Renal cortical epithelial cell (primary cell): ENCODE data around the gene ANKRD33. TPM values are rescaled to one million over a fixed set of nuclear protein-coding genes. Genes with fewer than 3 reads are reported as not detected.

ENCODE experiments used
- DNase-seq: peaks from one replicate; pipeline ENCODE4 v3.0.0-alpha.2; 2011; ENCODE audit warnings: low read depth
- total RNA-seq: library from RNA; depleted of rRNA; stranded (reverse); fragments of >200 nt; gene quantifications from 2 replicates; pipeline ENCODE4 v1.2.3, GENCODE V29; 2014

ANKRD33 gene
- total RNA-seq, 1 donor from 2014 or later = not detected

DNA sequence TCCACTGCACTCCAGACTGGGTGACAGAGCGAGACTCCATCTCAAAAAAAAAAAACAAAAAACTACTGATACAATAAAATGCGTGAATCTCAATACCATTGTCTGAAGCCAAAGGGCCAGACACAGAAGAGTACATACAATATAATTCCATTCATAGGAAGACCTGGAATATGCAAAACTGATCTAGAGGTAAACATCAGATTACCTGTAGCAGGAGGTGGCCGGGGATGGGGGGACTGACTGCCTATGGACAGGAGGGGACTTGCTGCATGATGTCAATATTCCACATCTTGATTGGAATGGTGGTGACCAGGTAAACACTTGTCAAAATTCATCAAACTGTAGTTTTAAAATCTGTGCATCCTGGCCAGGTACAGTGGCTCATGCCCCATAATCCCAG, 26.9 kb upstream of the ANKRD33 start:
- no peak for DNase-seq

DNA sequence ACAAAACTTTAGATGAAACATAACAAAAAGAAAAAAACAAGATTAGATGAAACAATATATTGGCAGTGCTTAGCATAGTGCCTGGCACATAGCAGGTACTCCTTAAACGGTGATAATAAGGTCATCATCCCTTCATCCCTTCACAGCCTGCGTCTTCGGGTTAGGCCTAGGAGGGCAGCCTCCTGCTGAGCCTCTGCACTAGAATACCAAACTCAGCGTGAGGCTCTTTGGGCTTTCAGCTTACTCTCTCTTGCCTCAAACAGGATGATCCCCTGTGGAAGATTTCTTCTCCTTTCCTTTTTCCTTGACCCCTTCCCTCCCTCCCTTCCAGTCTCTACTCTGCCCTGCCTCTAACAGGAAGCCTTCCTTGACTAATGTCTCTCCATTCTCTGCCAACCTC, 25.0 kb upstream of the ANKRD33 start:
- no peak for DNase-seq

DNA sequence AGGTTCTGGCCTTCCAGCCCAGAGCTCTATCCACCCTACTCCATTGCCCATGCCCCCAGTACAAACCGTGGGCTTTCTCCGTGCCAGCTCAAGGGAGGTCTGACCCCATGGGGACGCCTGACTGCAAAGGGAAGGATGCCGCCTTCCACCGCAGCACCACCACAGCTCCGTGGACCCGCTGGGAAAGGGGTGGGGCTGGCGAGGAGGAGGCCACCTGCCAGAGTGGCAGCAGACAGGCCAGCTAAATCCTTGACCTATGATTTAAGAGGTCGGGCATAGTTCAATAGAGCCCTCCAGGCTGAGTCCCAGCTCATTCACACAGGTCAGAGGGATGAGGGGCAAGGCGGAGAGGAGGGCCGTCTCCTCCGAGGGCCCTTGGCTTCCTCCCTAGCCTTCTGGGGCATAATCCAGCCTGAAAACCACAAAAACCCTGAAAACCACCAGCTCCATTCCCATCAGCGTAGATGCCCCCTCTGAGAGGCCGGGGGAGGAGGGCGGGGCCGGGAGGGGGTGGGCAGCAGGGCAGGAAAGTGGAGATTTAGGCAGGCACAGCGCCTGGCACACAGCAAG, 24.5 kb upstream of the ANKRD33 start:
- peak; percentile 58 for DNase-seq

DNA sequence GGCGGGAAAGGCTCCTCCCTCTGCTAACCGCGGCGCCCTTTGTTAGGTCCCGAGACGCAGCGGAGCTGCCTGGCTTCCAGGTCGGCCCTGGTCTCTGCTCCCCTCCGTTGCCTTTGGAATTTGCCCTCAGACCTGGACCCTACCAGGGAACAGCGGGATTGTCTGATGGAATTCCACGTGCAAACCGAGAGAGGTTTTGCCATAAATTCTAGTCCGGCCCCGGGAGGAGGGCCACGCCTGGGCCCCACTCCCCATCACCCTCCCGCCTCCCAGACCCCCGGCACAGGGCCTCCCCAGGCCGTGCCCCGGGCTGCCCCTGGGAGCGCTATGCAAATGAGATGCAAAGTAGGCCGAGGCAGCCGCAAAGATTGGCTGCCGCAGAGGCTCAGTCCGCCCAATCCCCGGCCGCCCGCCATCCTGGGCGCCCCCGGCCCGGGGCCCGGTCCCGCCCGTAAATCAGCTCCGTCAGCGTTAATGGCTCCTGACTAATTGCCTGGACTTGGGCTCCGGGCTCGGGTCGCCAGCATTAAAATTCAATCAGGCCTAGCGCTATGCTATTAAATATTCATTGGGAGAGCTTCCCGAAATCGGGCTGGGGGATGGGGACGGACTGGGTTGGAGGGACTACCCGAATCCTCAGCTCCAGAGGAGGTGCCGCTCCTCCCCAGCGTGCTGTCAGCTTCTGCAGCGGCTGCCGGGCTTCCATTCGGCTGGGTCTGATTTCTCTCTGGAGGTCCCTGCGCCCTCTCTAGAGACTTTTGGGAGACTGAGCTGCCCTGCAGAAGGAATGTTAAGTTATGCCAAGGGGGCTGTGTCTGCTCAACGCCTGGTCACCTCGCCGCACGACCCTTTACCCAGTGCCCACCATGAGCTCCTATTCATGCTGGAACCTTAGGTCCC, 23.7 kb upstream of the ANKRD33 start:
- peak; percentile 85 for DNase-seq

DNA sequence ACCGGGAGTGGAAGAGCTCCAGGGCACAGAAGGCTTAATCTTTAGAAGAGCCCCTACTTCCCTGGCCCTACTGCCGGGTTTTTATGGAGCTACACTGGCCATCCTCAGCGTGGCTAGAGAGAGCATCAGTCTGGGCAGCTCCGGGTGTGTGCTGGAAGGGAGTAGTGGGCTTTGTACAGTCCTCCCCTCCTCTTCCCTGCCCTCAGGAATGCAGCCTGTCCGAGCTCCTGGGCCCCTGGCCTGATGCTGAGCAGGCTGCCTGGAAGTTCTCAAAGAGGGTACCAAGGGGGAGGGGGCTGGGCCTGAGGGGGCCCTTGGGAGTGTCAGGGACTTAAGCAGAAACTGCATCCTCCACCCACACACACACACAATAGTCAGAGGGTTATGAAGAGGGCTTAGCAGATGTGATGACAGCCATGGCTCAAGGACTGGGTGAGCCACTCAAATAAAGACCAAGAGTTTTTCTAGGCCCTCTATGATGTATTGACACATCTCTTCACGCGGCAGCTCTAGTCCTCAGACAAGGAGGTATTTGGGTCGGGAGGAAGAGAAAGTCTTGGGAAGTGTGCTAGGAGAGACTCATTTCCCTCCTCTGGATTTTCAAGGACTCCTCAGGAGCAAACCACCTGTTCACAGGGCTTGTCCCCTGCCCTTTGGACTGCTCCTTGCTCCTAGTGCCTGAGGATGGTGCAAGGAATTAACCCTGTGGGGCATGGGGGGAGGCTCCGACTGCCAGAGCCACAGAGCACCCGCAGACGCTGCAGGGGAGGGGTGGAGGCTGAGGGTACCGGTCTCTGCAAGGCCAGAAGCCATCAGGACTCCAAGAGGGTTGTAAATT, 22.9 kb upstream of the ANKRD33 start:
- no peak for DNase-seq

DNA sequence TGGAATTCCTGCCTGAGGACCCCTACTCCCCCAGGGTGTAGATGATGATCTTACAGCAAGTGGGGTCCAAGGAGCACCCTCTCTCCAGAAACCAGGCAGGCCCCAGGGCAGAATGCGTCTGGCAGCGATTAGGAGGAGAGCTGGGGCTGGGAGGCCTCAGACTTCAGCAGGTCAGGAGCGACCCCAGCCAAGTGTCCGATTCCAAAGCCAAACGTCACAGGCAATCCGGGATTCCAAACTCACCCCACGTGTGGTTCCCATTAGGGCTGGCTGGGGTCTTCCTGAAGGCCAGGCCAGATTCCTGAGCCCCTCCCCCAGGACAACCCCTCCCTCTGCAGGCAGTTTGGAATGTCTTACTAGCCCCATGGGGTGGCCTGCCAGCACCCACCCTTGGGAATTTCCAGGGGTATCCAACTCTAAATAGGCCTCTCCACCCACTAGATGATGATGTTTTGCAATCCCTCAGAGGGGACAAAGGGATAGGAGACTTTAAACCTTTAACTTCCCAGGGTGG, 22.1 kb upstream of the ANKRD33 start:
- DNase-seq = no peak

DNA sequence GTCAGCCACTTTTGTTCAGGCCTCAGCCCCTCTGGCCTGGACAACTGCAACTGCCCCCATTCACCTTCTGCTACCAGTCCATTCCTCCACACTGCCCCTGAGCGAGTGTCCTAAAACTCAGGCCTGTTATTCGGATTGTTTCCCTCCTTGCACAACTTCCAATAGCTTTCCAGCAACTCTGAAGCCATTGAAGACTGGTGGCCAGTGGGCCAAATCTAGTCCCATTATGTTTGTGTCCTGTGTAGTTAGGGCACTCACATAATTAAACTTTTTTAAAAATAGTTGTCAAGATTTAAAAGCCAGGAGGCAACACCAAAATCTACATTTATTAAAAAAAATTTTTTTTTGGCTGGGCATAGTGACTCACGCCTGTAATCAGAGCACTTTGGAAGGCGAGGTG, 21.6 kb upstream of the ANKRD33 start:
- no peak for DNase-seq

DNA sequence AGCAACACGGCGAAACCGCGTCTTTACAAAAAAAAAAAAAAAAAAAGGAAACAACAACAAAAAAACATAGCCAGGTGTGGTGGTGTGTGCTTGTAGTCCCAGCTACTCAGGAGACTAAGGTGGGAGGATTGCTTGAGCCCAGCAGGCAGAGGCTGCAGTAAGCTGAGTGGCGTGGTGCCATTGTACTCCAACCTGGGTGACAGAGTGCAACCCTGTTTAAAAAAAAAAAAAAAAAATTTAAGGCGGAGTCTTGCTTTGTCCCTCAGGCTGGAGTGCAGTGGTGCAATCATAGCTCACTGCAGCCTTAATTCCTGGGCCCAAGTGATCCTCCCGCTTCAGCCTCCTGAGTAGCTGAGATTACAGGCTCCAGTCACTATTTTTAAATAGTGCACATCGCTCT, 21.1 kb upstream of the ANKRD33 start:
- no peak for DNase-seq

DNA sequence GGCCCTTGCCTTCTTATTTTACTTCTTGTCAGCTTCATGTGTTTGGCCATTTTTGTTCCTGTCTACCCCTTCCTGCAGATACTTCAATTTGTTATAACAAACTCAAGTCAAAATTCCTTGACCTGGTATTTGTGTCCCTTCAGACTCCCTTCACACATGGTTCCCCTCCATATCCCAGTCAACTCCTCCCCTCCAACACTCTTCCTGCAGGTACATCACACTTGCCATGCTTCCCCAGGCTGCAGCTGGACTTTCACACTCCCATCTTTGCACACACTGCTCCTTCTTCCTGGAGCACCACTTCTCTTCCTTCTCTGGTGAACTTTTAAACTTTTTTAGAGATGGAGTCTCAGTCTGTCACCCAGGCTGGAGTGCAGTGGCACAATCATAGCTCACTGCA, 20.5 kb upstream of the ANKRD33 start:
- no peak for DNase-seq

DNA sequence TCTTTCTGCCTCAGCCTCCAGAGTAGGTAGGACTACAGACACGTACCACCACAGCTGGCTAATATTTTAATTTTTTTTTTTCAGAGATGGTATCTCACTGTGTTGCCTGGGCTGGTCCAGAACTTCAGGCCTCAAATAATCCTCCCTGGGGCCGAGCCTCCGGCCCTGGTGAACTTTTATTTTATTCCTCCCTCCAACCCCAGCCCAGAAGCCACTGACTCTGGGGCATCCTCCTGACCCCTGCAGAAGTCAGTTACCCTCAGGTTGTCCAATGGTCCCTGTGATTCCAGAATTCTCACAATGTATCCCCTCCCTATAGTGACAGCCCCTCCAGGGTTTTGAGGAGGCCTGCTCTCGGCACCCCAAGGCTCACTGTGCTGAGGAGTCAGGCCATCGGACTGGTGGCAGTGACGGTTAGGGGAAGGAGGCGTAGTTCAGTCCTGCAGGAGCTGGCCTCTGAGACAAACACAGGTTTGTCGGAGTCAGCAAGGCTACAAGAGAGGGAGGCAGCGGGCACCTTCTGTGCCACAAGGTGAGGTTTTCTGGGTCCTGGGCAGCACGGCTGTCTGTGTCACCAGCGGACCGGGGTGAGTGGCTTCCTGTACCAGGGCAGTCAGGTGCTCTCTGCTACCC, 20.0 kb upstream of the ANKRD33 start:
- no peak for DNase-seq

DNA sequence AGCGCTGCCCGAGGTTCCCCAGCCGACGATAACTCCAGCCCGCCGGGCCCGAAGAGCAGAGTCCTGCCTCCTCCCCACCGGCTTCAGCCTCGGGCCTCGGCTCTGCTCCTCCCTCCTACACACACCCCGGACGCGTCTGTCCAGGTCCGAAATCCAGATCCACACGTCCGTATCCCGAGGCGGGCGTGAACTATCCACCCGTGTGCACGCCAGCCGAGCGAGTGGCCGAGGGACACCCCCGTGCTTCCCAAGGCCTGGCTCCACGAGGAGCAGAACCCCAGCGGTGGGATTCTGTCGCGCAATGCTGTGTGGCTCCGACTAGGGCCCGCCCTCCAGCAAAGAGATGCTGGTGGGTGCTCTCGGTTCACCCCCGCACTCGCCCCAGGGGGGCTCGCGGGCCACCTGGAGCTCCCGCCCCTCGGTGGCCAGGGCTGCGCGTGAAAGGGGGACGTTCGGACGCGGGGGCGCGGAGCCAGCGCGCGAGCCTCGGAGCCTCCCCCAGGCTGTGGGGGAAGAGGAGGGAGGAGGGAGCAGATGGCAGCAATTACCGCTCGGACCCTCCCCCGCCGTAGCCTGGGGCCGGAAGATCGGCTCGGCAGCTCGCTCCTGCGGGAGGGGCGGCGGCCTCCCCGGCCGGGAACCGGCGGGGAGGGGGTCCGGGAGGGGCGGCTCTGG, 18.9 kb upstream of the ANKRD33 start:
- DNase-seq = no peak

DNA sequence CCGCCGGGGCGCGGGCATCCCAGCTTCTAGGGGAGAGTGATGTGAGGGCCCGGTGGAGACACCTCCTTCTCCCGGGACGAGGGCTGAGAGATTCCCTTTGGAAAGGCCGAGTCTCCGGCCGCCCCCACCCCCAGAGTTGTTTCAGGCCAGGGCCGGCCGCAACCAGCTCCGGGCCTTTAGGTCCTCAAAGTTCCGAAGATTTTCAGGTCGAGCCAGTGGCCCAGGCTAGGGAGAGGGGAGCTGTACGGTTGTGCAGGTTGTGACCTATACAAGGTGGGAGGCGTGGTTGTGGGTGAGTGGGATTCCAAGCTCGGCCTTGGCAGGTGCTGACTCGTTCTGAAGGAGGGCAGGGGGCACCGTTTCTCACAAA, 18.4 kb upstream of the ANKRD33 start:
- no peak for DNase-seq

DNA sequence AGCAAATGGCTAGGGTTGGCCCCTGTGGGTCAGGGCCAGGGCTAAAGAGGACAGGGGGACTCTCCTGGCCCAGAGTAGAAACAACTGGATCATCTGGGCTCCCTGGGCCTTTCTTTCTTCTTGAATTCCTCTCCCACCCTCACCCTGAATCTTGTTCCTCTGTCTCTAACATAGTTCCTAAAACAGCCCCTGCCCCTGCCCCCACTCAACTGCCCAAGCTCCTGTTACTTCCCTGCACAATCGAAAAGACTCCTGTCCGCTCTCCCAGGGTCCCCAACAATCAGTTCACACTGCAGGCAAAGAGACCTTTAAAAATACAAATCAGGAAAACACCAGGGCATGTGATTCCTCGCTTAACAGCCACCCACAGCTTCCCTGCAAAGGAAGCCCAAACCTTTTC, 18.0 kb upstream of the ANKRD33 start:
- no peak for DNase-seq

DNA sequence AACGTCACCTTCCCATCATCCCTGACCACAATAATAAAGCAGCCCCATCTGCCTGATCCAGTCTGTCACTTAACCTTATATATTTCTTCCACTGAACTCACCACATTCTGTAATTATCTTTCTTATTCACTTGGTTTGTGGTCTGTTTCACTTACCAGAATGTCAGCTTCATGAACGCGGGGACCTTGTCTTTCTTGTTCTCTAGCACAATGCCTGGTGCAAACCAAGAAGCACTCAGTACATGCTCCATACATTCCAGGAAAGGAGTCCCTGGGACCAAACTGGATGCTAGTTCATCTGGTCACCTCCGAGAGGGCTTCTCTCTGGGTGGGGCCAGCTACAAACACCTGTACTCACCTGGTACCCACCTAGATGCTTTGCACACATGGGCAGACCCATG, 17.4 kb upstream of the ANKRD33 start:
- DNase-seq = no peak

DNA sequence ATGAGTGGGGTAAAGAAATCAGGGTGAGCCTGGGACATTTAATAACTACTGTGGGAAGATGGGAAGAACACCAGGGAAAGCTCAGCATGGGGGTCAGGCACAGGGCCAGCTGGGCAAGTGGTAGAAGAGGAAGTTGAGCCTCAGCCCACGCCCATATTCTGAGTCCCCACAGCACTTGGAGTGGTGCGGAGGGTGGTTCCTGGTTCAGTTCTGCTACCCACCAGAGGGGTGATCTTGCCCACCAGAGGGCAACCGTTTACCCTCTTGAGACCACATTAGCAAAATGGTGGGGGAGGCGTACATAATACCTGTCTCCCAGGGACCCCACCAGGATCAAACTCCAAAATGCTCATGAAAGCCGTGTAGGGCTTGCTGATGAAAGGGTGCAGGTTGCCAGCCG, 16.8 kb upstream of the ANKRD33 start:
- DNase-seq = no peak

DNA sequence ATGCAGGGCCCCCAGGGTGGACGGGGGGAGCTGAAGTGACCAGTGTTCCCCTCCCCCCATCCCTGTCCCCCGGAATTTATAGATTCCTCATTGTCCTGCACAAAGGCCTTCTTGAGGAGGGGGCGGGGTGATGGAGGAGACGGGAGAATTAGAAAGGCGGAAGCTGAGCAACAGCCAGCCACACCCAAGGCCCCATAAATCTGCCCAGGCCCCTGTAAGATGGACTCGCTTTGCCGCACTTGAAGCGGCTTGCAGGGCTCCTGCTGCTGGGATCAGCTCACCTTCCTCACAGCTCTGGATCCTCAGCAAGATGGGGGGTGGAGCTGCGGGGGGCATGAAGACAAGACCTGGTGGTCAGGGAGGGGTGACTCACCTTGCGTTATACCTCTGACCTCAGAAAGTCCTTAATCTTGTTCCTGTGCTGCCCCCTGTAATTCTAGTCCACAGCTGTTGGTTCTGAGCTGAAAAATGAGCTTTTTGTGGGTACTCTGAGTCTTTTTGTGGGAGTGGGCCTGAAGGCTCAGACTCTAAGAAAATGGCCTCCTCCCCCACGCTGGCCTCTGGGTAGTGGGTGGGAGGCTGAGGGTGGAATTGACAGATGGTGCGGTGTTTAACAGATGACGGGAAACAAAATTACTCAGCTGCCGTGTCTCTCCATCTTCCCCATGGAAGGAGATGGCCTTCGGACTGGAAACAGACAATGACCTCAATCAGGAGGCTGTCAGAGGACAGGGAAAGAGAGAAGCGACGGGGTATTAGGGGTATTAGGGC, 15.8 kb upstream of the ANKRD33 start:
- no peak for DNase-seq

DNA sequence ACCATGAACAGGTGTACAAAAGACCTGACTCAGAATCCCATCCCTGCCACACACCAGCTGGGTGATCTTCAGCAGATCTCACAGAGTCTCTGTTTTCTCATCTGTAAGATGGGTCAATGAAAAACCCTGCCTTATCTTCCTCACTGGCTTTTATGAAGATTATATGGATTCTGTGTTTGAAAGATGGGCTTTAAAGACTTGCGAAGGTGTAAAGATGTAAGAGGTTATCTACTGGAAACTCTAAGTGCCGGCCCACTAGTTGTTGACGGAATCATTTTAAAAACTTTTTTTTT, 15.3 kb upstream of the ANKRD33 start:
- no peak for DNase-seq

DNA sequence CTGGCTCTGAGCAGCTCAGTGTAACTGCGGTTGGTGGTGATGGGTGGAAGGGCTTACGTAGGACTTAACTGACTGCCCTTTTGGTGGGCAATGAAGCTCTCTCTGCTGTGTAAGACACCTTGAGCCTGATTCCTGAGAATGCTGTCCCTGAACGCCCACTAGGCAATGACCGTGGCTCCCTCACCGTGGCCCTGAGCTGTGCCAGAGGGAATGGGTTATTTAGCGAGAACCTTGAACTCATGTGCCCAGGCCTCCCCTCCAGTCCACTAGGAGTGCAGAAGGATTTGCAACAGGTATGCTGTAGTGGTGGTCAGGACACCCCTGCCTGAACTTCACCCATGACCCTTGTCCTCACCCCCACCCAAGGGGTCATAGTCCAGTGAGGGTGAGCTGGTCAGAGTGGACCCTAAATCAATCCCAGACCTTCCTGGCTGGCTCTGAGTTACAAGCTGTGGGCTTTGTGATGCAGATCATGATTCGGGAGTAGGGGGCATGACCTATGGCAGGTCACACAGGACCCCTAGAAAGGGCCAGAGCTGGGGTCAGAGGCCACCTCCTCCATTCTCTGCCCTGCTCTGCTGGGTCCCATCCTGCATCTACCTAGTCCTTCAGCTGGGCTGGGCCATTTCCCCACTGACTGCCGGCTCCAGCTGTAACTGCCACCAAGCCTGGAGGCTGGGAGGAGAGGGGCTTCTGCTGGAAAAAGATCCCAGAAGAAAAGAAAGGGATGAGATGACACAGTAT, 14.5 kb upstream of the ANKRD33 start:
- no peak for DNase-seq

DNA sequence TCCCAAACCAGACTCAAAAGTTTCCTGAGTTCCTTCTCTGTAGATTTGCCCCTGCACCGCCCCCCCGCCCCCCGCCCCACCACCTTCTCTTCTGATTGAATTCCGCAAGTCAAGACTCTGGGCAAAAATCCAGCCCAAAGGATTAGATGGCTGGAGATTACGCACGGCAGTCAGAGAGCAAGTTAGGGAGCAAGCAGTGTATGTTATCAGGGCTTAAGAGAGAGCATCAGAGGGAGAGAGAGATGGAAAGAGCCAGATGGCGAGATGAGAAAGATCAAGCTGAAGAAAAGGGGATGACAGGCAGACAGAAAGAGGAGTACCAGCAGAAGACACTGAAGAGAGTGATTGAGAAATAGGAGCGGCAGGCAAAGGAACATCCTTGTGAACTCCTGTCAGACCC, 13.9 kb upstream of the ANKRD33 start:
- DNase-seq = no peak

DNA sequence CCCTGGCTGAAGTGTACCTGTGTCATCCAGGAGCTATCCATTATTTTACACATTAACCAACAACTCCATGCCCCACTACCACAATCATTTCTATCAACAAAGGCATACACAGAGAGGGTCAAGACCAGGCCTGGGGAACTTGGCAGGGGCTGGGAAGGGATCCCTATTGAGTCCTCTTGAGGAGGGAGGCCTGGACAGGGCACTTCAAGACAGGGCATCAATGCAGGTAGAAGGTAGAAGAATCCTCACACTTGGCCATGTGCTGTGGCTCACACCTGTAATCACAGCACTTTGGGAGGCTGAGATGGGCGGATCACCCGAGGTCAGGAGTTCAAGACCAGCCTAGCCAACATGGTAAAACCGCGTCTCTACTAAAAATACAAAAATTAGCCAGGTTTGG, 13.4 kb upstream of the ANKRD33 start:
- no peak for DNase-seq
